CD14-positive monocyte (primary cell): ENCODE results near the gene SCAMP3. TPM values are rescaled to one million over a fixed set of nuclear protein-coding genes. Genes with fewer than 3 reads are reported as not detected.
A peak's percentile ranks its signal among the peaks of the same experiment; 100 is the strongest.

ENCODE experiments used
- DNase-seq, 3 donors: peaks; one replicate each; pipeline ENCODE4 v3.0.0-alpha.2; 2011 to 2022
- H2AFZ ChIP-seq: 2 replicates; pipeline ENCODE4 v1.6.0; 2012; ENCODE audit warnings: mild to moderate bottlenecking, low read depth, low read length, inconsistent platforms; ENCODE audit not compliant: insufficient read depth, poor library complexity, severe bottlenecking
- H3K27ac ChIP-seq, 2 donors: 1 replicate in 1 of 2; 2 replicates in 1 of 2; pipeline ENCODE4 v1.5.1; 2012 to 2013; ENCODE audit warnings: low read length in 2 of 2, control low read depth in 1 of 2, inconsistent platforms in 1 of 2, low read depth in 1 of 2, mild to moderate bottlenecking in 1 of 2
- H3K27me3 ChIP-seq, 2 donors: one replicate each; pipeline versions ENCODE4 v1.6.0 to v1.6.1; 2011 to 2013; ENCODE audit warnings: low read length in 2 of 2; ENCODE audit not compliant: control insufficient read depth in 2 of 2, insufficient read depth in 2 of 2
- H3K36me3 ChIP-seq, 2 donors: replicated peaks in 1 of 2; 1 replicate in 1 of 2; 2 replicates in 1 of 2; pipeline versions ENCODE4 v1.5.1 to v1.6.1; 2012 to 2013; ENCODE audit warnings: low read length in 2 of 2, control low read depth in 1 of 2, inconsistent platforms in 1 of 2, mild to moderate bottlenecking in 1 of 2; ENCODE audit not compliant: insufficient read depth in 2 of 2, control insufficient read depth in 1 of 2
- H3K4me1 ChIP-seq, 2 donors: 1 replicate in 1 of 2; 2 replicates in 1 of 2; pipeline versions ENCODE4 v1.5.1 to v1.6.1; 2012 to 2013; ENCODE audit warnings: low read length in 2 of 2, control low read depth in 1 of 2, inconsistent platforms in 1 of 2, mild to moderate bottlenecking in 1 of 2, moderate library complexity in 1 of 2; ENCODE audit not compliant: insufficient read depth in 2 of 2, control insufficient read depth in 1 of 2
- H3K4me2 ChIP-seq: replicated peaks from 2 replicates; pipeline ENCODE3; 2012; ENCODE audit warnings: low read length, moderate library complexity, mild to moderate bottlenecking; ENCODE audit not compliant: poor library complexity, severe bottlenecking; ENCODE audit errors: extremely low read depth
- H3K4me3 ChIP-seq, 3 experiments: fragments of 200-600 bp in 1 of 3; sonication (generic) in 1 of 3; replicated peaks in 1 of 3; 1 replicate in 2 of 3; 2 replicates in 1 of 3; pipeline ENCODE4 v1.5.1; 2011 to 2013; ENCODE audit warnings: low read length in 3 of 3, mild to moderate bottlenecking in 3 of 3, control low read depth in 2 of 3, low read depth in 2 of 3, inconsistent platforms in 1 of 3, moderate library complexity in 1 of 3
- H3K79me2 ChIP-seq: 2 replicates; pipeline ENCODE4 v1.6.0; 2012; ENCODE audit warnings: mild to moderate bottlenecking, control low read depth, inconsistent platforms, low read length, moderate library complexity; ENCODE audit not compliant: insufficient read depth
- H3K9ac ChIP-seq: 2 replicates; pipeline ENCODE4 v1.6.0; 2017; ENCODE audit warnings: low read length, mild to moderate bottlenecking; ENCODE audit not compliant: insufficient read depth, poor library complexity, severe bottlenecking
- H3K9me3 ChIP-seq, 2 donors: replicated peaks in 1 of 2; 1 replicate in 1 of 2; 2 replicates in 1 of 2; pipeline versions ENCODE4 v1.5.1 to v1.6.1; 2012 to 2013; ENCODE audit warnings: low read length in 2 of 2, control low read depth in 1 of 2; ENCODE audit not compliant: control insufficient read depth in 1 of 2, insufficient read depth in 1 of 2
- H4K20me1 ChIP-seq: 2 replicates; pipeline ENCODE4 v1.6.0; 2012; ENCODE audit warnings: mild to moderate bottlenecking, low read length, control low read depth, moderate library complexity; ENCODE audit not compliant: insufficient read depth
- H3K27ac Mint-ChIP-seq, 7 donors: one replicate each; pipeline ENCODE4 v1.8.0; 2020; ENCODE audit warnings: mild to moderate bottlenecking in 7 of 7, mixed read lengths in 7 of 7, moderate library complexity in 6 of 7, inconsistent platforms in 2 of 7
- H3K27me3 Mint-ChIP-seq, 3 donors: one replicate each; pipeline ENCODE4 v1.8.0; 2021 to 2022; ENCODE audit warnings: low read depth in 3 of 3, mild to moderate bottlenecking in 3 of 3, mixed read lengths in 3 of 3, moderate library complexity in 3 of 3, inconsistent platforms in 1 of 3
- H3K36me3 Mint-ChIP-seq, 2 donors: one replicate each; pipeline ENCODE4 v1.8.0; 2020; ENCODE audit warnings: mixed read lengths in 2 of 2, inconsistent platforms in 1 of 2, mild to moderate bottlenecking in 1 of 2
- H3K4me1 Mint-ChIP-seq: one replicate; pipeline ENCODE4 v1.8.0; 2020; ENCODE audit warnings: mild to moderate bottlenecking, mixed read lengths
- H3K4me3 Mint-ChIP-seq, 2 donors: one replicate each; pipeline ENCODE4 v1.8.0; 2020; ENCODE audit warnings: mild to moderate bottlenecking in 2 of 2, mixed read lengths in 2 of 2, moderate library complexity in 1 of 2
- H3K9me3 Mint-ChIP-seq, 7 donors: one replicate each; pipeline ENCODE4 v1.8.0; 2020 to 2022; ENCODE audit warnings: mixed read lengths in 7 of 7, mild to moderate bottlenecking in 6 of 7, moderate library complexity in 6 of 7, inconsistent platforms in 2 of 7
- WGBS: methylation state at CpG from one replicate; pipeline ENCODE4 v1.1.5; 2013; ENCODE audit warnings: missing lambda C conversion rate; ENCODE audit not compliant: insufficient coverage; 5-methylcytosine and 5-hydroxymethylcytosine counted together
- intact Hi-C, 2 donors: fragments of 100-400 bp; cut with micrococcal nuclease; formaldehyde crosslinking; loops; one replicate each; pipeline versions ENCODE4 v1.15.0 to v1.15.1; 2023
- polyA plus RNA-seq, 3 donors: library from polyadenylated mRNA; depleted of rRNA in 1 of 3; unstranded in 2 of 3; stranded (reverse) in 1 of 3; fragments of 300-500 nt in 2 of 3; fragments of >200 nt in 1 of 3; fragmentation: Illumina TruSeq in 2 of 3; gene quantifications; 1 replicate in 2 of 3; 2 replicates in 1 of 3; pipeline ENCODE4 v1.2.3, GENCODE V29; 2012 to 2021
- TF ChIP-seq, protein P1 (sequence below): fragments of 200-600 bp; IDR thresholded peaks from one replicate; pipeline ENCODE4 v1.8.0; 2022; ENCODE audit warnings: antibody characterized with exemption, mild to moderate bottlenecking

SCAMP3 gene
- polyA plus RNA-seq, 3 donors = 54.9 to 69.8 (median 64.9) TPM

DNA sequence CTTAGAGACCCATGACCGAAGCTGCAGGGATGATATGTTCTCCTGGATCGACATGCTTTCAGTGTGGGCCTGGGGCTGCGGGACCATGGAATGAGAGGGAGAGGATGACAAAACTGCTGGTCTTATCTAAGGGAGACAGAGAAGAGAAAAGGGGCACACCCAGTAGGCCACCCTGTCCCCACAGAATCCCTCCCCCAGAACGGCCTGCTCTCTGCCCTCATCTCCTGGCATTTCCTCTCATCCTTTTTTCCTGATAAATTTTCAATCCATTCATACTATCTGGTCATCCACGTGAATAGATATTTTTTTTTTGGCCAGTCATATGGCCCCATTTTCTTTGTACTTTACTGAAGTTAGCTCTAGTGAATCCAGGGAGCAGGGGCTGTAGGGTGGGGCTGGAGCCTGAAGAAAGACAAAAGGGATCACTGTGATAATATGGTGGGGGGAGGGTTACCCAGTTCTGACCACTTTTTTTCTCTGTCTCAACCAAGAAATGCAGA is 39.2 kb upstream of the SCAMP3 start, which contains the start of gene PKLR:
Gene PKLR, minus strand, starts transcription at position 97 of the 500 bp plus-strand sequence. Its CDS starts 43 bp downstream, at position 54.
- Histone ChIP-seq H3K4me3 (no peak within 1 kb of the TSS), H3K36me3 (no peaks in the 10 kb centered on the region), H3K9ac (no peak within 1 kb of the TSS), H3K27ac (no peak within 1 kb of the TSS), H4K20me1 (no peaks in the 10 kb centered on the region), H2AFZ (no peak within 1 kb of the TSS), H3K27me3 (peaks cover 3 to 6% of the 10 kb centered on the region in 2 donors), H3K9me3 (no peaks in the 10 kb centered on the region), H3K4me1 (no peaks in the 10 kb centered on the region), H3K79me2 (no peaks in the 10 kb centered on the region), H3K4me2 (no peak within 1 kb of the TSS)
- Mint-ChIP-seq H3K27ac (peak within 1 kb of the TSS in 2 of 7 donors; percentile 39 to 76), H3K36me3 (no peaks in the 10 kb centered on the region), H3K4me1 (peaks cover 3% of the 10 kb centered on the region), H3K4me3 (no peak within 1 kb of the TSS), H3K9me3 (peaks cover 0 to 2% (median 0%) of the 10 kb centered on the region in 7 donors), H3K27me3 (peaks cover 10 to 22% (median 14%) of the 10 kb centered on the region in 3 donors)
- TF ChIP-seq, protein P1, sequence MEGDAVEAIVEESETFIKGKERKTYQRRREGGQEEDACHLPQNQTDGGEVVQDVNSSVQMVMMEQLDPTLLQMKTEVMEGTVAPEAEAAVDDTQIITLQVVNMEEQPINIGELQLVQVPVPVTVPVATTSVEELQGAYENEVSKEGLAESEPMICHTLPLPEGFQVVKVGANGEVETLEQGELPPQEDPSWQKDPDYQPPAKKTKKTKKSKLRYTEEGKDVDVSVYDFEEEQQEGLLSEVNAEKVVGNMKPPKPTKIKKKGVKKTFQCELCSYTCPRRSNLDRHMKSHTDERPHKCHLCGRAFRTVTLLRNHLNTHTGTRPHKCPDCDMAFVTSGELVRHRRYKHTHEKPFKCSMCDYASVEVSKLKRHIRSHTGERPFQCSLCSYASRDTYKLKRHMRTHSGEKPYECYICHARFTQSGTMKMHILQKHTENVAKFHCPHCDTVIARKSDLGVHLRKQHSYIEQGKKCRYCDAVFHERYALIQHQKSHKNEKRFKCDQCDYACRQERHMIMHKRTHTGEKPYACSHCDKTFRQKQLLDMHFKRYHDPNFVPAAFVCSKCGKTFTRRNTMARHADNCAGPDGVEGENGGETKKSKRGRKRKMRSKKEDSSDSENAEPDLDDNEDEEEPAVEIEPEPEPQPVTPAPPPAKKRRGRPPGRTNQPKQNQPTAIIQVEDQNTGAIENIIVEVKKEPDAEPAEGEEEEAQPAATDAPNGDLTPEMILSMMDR = no peak
- DNase-seq = no peak
- no CpG with 5 or more reads among the region's 5 CpGs for WGBS
- intact Hi-C loops = no loop called here

DNA sequence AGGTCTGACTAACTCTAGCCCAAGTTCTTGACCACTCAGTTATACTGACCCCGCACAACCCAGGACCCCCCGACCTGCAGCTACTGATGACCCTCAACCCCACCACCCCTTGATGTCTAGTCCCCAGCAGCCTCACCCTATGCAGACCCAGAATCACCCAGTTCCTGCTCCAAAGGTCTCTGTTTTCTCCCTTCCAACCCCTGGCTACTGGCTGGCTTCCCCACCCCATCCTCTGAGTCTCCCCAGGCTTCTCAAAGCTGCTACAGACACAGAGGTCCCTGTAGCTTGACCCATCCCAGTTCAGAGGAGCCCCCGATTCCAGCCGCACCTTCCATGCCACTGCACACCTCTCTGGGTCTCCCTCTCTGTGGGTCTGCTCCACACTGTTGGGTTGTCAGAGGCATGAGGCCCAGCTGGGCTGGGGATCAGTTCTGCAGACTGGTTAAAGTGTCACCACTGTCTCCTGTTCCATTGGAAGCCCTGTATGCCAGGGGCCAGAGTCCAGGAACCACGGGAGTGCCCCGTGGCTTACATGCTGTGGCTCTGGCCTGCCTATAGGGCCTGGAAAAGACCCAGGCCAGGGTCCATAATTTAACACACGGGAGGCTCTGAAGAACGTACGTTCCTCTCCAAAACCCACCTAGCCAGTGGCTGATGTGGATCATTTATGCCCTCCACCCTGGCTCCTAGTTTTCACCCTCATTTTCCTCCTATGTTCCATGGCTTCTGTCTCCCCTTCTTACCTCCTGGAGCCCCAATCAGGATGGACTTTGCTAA is 38.6 kb upstream of the SCAMP3 start:
- H3K27ac ChIP-seq = no peak overlapping the region
- Mint-ChIP-seq H3K27me3 (peaks cover 15 to 29% (median 20%) of the 10 kb centered on the region in 3 donors), H3K9me3 (peaks cover 0 to 2% (median 0%) of the 10 kb centered on the region in 7 donors), H3K4me1 (peaks cover 4% of the 10 kb centered on the region), H3K36me3 (no peaks in the 10 kb centered on the region), H3K27ac (peak overlapping the region in 2 of 7 donors; percentile 39 to 76), H3K4me3 (no peak overlapping the region)
- no peaks in the 10 kb centered on the region for H3K79me2 ChIP-seq
- no peak overlapping the region for H3K4me3 ChIP-seq
- no peak overlapping the region for H3K4me2 ChIP-seq
- no peaks in the 10 kb centered on the region for H3K9me3 ChIP-seq
- H2AFZ ChIP-seq = no peak overlapping the region
- 96% methylated on average over 7 of the region's 9 CpGs for WGBS
- H3K9ac ChIP-seq = no peak overlapping the region
- H4K20me1 ChIP-seq = no peaks in the 10 kb centered on the region
- TF ChIP-seq, protein P1 = no peak
- intact Hi-C loops = no loop called here
- DNase-seq = no peak
- peaks cover 7 to 12% of the 10 kb centered on the region in 2 donors for H3K27me3 ChIP-seq
- peaks cover 0 to under 1% of the 10 kb centered on the region in 2 donors for H3K4me1 ChIP-seq
- H3K36me3 ChIP-seq = no peaks in the 10 kb centered on the region
